Forelimb muscle (tissue), 1 donor: ENCODE data around the gene NR2F2. TPM values are rescaled to one million over a fixed set of nuclear protein-coding genes. Genes with fewer than 3 reads are reported as not detected.
A peak's percentile ranks its signal among the peaks of the same experiment; 100 is the strongest.

Experiments
- DNase-seq: peaks from one replicate; pipeline ENCODE4 v3.0.0-alpha.2; 2013; ENCODE audit warnings: low read depth
- polyA plus RNA-seq: library from polyadenylated mRNA; unstranded; fragments of 120-200 nt; gene quantifications from one replicate; pipeline ENCODE4 v1.2.1, GENCODE V29; 2013; ENCODE audit not compliant: insufficient read length

Gene NR2F2
- polyA plus RNA-seq = 39.0 TPM

DNA sequence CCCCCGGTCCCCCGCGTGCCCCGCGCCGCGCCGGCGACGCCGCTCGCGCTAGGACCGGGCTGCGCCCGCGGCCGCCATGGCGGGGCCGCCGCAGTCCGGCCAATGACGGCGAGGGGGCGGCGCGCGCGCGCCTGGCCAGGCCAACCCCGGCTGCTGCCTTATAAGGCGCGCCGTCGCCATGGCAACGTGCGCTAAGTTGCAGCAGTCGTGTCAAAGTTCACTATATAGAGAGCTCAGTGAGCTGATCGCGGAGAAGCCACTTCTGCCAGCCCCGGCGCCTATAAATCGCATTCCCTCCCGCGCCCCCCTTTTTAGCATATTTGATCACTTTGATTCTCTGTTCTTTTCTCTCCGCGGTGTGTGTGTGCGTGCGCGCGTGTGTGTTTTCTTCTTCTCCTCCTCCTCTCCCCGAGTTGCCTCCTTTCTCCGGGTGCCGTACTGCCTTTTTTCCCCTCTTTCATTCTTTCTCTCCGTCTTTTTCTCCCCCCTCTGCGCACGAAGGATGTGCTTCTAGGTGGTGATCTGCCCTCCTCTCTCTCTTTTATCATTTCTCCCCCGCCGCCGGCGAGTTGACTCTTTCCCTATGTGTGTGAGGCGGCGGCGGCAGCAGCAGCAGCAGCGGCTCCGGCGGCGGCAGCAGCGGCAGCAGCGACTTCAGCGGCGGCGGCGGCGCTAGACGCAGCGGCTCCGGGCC, at the start of gene NR2F2:
Gene NR2F2, plus strand, starts transcription at position 251 of the 694 bp plus-strand sequence. CDS start 1,406 bp downstream, outside the sequence.
- peak; percentile 96 for DNase-seq

DNA sequence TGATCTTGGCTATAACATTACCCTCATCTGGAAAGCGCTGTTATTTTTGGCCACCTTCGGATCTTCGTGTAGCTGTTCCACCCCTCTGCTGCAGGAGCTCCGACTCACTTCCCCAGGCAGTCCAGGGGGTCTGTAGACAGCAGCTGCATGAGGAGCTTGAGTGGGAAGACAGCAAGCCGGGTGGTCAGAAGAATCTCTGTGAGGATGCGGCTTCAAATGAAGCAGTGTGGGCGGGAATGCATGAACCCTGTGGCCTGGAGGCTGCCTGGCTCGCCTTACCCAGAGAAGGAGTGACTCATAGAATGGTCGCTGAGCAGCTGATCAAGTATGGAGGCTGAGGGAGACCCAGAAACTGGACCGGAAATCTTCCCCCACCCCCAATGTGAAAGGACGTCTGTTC, 45.2 kb upstream of the NR2F2 start:
- DNase-seq = no peak

DNA sequence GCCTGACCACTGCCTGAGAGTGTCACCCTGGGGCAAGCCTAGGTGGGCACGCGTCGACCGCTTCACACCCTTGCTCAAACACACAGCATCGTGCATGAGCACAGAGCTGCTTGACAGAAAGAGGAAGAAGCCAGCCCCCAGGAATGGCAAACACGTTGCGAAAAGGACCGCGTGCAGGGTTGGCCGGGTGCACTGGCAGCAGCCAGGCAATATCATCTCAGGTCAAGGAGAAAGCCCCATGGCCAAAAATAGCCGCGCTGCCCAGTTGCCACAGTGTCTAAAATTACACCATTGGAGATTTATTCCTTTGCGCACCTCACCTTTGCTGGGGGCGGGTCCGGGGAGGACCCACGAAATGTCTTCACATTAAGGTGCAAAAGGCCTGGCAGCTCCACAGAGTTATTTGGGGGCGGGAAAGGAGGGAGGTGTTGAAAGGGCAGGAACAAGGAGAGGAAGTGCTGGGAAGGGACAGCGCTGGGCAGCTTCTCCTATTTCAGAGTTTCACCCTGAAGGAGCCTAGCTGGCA, 44.7 kb upstream of the NR2F2 start:
- DNase-seq = no peak

DNA sequence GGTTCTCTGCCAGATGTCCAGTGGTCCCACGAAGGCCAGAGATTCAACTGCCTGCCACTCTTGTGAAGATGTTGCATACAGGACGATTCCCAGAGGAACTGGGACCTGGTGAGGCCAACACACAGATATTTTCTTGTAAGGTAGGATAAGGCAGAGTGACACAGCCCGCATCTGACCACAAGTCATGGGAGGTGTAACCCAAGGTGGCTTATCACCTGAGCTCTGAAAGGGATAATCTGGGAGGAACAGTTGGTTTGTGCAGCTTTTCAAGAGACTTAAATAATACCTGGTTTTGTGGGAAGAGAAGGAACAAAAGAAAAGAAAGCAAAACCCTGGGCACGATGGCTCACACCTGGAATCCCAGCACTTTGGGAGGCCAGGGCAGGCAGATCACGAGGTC, 39.8 kb upstream of the NR2F2 start:
- DNase-seq = no peak

DNA sequence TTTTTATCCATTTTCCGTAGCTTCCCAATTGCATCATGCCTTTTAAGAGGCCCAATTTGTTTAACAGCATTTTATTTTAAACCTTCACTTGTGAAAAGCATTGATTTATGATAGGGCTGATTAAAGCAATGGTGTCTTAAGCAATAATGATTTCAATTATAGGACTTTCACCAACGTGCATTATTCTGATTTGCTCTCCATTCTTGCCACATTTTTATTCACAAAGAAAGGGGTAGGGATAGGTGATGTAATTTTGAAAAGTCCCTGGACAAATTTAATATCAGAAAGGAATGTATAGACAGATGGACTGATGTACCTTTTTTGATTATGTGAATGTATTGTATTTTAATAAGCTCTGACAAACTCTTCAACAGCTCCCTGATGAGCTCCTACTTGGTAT, 37.9 kb upstream of the NR2F2 start:
- no peak for DNase-seq

DNA sequence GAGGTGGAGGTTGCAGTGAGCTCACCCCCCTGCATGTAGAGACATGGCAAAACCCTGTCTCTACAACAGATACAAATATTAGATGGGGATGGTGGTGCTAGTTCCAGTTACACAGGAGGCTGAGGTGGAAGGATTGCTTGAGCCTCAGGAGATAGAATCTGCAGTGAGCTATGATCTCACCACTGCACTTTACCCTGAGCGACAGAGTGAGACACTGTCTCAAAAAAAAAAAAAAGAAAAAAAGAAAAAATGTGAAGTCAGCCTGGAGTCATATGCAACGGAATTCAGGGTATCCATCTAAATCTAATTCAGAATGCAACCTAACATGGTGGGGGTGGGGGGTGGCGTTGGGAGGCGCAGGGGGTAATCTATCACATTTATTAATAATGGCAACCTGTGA, 37.1 kb upstream of the NR2F2 start:
- no peak for DNase-seq

DNA sequence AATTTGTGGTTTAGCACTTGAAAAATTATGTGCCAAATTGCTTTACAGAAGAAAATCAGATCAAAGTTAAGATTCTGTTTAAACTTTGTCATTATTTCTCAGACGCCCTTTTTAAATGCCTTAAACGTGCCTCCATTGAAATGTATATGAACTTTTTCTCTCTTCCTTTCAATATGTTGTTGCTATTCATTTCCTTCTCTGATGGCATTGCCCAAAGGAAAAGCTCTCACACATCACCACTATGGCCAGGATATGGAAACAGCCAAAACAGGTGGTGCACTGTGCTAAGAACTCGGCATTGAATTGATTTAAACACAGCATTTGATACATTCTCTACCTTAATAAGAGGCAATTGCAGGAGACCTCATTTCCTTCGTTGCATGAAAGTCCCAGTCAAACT, 35.7 kb upstream of the NR2F2 start:
- DNase-seq = no peak

DNA sequence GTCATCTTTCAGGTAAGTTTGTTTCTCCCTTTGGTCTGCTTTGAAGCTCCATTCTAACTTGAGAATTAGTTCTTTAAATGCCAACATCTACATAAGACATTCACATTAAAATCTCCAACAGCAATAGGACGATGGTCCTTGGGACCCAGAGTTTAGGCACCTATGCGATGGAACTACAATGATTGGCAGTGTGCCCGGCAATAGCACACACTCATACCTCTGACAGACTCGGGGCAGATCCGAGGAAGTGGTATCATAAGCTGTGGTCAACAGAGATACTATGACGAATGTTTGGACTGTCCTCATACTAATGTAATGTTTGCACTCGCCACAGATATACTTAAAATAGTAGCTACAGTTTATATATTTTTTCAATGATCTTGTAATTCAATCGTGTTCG, 34.2 kb upstream of the NR2F2 start:
- no peak for DNase-seq

DNA sequence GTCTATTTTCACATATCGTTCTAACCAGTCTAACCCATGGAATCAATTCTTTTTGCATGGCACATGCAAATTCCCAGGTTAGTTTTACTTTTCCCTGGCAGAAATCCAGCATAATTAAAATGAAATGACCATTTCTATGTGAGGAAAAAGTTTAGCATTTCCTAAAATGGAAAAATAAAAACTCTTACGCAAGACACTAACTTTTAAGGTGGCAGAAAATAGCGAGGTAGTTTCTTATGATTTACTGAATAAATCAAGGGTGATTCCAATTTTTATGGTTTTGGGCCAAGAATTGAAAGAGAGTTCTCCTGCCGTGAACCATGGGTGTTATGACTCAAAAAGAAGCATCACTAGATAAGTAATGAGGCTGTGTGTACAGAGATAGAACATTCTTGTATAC, 32.7 kb upstream of the NR2F2 start:
- DNase-seq = no peak

DNA sequence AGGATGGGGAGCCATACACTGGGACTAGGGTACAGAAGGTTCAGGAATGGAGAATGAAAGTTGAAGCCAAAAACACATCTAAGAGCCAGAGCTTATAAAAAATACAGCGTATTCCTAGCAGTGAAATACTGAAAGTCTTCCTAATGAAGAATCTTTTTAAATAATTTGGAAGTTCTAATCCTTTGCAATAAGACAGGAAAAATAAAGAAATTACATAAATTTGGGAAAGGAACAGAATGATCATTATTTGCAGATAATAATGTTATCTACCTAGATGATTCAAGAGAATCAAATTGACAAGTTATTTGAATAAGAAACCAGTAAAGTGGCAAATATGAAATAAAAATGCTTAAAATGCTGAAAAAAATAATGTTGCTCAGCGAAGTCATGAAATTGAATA, 32.3 kb upstream of the NR2F2 start:
- no peak for DNase-seq

DNA sequence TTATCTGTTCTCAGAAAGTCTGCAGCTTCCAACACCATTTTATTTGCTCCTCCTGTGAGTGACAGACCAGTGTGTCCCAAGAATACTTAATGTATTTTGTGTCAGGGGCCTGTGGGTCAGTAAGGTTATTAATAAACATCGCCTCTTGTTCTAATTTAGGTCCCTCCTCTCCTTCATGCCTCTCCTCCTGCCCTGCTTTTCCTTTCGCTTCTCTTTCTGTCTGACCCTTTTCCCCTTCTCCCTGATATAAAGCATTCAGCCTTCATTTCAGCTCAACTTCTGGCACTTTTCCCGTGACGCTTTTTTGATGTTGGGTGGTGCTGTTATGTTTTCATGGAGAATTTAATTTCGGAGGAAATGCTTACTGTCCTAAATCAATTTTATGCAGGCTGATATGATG, 29.7 kb upstream of the NR2F2 start:
- DNase-seq = no peak

DNA sequence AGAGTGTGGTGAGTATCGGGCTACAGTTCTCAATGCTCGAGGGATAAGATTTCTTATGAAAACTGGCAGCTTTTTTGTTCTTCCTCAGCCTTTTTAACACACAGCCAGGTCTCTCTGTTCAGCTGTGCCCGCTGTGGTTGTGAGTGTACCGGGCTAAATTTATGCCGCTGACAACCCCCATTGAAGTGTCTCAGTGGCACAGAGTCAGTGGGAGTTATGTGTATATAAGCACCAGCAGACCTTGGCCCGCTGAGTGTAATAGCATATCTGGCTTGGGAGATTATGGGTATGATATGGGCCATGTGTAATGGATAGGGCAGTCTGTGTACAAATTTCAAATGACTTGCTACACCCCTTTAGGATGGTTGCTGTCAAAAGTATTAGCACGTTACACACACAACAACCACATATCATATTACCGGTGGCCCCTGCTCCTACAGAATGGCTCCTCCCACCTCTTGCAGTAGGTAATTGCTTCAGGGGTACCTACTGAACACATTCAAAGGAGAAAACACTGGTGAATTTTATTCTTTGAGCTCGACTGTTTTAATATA, 26.9 kb upstream of the NR2F2 start:
- no peak for DNase-seq

DNA sequence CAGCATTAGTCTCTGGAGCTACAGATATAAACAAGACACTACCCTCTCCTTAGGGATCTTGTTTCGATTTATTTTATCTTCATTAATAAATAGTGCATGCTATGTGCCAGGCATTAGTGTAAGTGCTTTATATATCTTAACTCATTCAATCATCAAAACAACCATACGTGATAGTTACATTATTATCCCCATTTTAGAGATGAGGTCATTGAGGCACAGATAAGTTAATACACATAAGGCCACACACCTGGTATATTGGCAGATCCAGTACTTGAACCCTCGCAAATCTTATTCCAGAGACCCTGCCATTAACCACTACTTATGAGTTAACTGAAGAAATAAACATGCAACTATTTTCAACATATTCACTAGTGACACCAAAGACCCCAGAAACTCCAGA, 25.7 kb upstream of the NR2F2 start:
- DNase-seq = no peak

DNA sequence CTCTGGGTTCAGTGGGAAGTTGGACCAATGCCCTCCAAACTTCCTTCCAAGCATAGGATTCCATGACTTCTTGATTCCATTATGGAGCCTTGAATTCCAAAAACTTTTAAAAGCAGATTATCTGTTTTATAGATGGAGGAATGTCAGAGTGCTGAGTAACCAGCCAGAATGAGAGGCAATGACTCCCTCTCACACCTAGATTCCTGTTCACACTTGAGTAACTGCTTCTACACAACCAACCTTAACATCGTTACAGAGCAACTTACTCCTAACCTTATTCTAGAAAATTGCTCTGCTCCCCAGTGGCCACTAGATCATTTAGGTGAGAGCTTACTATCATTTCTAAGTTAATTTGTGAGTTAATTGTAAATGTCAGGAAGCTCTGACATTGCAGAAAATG, 24.2 kb upstream of the NR2F2 start:
- no peak for DNase-seq

DNA sequence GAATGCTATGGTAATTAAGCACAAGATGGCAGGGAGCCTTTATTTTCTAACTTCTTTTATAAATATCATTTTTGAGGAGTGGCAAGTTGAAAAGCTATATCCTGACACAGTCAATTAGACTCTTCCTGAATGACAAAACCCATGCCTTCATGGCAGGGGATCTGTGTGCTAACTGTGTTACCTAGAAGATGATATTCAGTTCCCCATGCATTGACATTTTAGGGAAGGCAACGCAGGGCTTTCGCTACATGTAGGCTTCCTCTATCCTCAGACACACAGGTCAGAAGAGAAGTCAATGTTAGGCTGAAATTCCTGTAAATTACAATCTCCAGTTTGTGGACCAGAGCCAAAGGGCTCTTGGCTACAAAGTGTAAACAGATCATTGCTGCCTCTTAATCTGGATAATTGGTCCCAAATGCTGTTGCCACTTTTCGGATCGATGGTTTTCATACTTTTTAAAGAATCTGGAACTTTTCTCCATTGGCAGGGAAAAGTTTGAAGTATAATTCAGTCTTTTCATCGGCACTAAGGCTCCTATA, 22.6 kb upstream of the NR2F2 start:
- no peak for DNase-seq

DNA sequence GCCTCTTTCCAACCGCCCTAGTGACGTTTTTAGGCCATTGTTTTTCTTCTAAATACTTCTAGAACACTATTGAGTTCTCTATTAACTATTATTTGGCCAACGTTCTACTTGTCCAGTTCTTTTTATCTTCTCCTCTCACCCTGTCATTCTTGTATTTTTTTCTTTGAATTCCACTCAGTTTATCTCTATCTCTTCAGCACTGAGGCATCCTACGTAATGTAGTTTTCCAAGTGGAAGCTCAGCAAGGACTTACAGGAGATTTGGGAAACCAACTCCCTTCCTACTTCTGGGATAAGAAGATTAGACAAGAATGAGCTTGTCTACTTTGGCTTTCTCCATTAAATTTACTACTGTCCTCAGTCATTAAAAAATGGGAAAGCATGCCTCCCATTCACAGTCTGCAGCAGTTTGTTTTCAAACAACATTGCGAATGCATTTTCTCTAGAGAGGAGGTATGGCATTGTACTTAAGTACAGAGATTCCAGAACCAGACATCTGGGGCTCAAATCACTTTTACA, 21.3 kb upstream of the NR2F2 start:
- no peak for DNase-seq

DNA sequence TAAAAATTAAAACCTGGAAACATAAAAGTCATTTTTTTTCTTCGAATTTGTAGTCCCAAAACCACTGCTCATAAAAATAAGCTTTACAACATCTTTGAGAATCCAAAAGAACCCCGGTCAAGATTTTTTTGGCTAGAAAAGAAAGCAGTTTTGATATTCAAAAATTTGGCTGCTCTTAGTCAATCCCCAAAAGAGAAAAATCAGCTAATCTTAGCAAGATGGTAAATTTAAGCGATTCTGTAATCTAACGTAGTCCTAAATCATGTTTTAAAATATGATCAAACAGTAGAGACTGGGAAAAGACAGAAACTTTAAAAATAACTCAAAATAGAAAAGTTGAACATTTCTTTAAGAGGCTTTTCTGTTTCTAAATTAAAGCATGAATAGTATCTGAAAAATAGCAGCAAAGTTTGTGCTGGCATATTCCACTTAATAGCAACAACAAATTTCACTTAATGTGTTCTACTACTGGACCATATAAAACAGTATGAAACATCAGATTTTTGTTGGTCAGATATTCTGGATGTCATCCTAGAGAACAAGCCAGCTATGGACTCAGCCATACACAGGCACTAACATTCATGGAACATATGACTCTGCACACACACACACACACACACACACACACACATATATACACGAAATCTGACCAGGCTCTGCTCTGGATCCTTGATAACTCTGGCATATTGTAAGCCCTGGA, 19.1 kb upstream of the NR2F2 start:
- no peak for DNase-seq

DNA sequence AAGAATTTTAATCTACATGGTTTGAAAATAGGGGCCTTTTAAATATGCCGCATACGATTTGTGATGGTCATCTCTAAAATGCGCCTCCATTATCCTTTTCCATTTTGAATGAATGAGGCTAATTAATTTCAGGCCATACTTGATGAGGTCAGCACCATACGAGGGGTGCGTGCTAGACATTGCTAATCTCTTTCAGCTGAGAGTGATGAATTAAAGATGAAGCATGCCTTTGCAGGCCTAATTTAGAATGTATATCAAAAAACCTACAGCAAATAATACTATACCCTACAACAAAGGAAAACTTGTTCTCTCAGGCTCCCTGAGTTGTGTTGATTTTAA, 18.6 kb upstream of the NR2F2 start:
- no peak for DNase-seq

DNA sequence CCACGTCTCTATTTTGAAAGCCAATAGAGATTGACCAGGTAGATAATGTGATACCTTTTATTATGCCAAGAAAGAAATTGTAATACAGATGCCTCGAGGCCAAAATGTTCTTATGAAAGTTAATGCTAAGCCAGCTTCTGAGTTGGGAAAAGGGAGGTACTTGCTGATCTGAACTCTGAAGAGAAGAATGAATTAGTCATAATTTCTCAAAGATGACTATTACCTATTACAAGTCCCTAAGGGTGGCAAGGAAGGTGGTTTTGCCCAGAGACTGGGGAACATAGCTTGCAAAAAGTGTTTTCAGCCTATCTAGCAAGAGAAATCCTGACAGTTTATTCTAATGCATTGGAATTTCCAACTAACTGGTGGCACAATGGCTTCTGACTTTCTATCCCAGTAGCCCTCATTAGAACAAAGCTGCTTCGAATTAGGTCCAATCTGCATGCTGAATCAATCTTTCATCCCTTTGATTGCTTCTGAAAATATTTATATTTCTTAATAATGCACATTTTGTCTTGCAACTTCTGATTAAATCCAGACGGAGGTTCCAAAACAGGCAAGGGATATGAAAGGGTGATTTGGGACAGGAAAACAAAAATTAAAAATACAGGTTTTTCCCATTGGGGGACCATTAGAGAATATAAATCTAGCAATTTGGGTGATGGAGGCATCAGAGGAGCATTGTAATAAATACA, 17.7 kb upstream of the NR2F2 start:
- DNase-seq = no peak

DNA sequence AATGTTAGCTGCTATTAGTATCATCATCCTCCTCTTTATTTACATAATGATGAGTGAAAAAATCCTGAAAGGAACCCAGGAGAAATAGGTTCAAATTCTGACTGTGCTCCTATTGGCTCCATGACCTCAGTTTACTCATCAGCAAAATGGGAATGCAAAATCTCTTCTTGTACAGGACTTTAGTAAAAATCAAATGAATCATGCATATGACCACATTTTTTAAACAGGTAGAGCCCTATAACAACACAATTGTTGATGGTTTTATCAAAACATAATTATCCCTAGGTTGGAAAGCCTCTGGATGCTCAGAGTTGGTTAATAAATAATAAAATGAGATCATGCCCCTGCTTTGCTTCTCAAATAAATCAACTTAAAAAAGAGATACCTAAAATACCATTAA, 16.0 kb upstream of the NR2F2 start:
- DNase-seq = no peak

DNA sequence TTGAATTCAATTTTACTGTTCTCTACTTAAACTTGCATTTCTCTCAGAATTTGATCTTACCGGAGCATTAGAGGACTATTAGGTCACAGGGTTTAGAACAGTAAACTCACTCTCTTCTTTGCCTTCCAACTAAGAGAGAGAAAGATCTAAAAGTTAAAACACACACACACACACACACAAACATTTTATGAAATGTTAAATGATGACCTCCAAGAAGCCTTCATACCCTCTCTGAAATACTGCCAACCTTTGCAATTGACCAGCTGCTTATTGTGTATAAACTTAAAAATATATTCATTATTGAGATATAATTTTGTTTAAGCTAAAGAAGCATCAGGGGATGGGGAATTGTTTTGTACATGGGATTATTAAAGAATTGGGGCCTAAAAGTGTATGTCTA, 15.5 kb upstream of the NR2F2 start:
- DNase-seq = no peak
